T-helper 2 cell treated with Interferon-gamma antibody and Interleukin-4, amounts not matched to agents 5 μg/mL and 100 μg/mL, for 36 hours (primary cell): ENCODE data around the gene MRAP.
"Not testable (repeated sequence)": the region's sequence is repeated elsewhere in the genome, so short reads cannot be mapped to it uniquely, and the experiment has no call there.

Experiments
- DNase-seq: peaks from one replicate; pipeline ENCODE4 v3.0.0; 2021; ENCODE audit warnings: low spot score
- H3K27ac Mint-ChIP-seq: one replicate; pipeline ENCODE4 v1.8.0; 2021; ENCODE audit warnings: mild to moderate bottlenecking, mixed read lengths
- H3K27me3 Mint-ChIP-seq: one replicate; pipeline ENCODE4 v1.8.0; 2021; ENCODE audit warnings: low read depth, mixed read lengths
- H3K36me3 Mint-ChIP-seq: one replicate; pipeline ENCODE4 v1.8.0; 2021; ENCODE audit warnings: low read depth, mixed read lengths
- H3K4me1 Mint-ChIP-seq: one replicate; pipeline ENCODE4 v1.8.0; 2021; ENCODE audit warnings: low read depth, mixed read lengths
- H3K4me3 Mint-ChIP-seq: one replicate; pipeline ENCODE4 v1.8.0; 2022; ENCODE audit warnings: mild to moderate bottlenecking, moderate library complexity, mixed read lengths
- H3K9me3 Mint-ChIP-seq: one replicate; pipeline ENCODE4 v1.8.0; 2021; ENCODE audit warnings: mixed read lengths

The MRAP gene

GRCh38 chr21:32298658-32299081 lies at the start of gene MRAP:
MRAP (plus strand) TSS chr21:32298855; CDS start chr21:32298972, 117 bp downstream.
- Mint-ChIP-seq H3K27me3 (no peaks in the 10 kb centered on the region), H3K27ac (no peak within 1 kb of the TSS), H3K9me3 (no peaks in the 10 kb centered on the region), H3K4me1 (no peaks in the 10 kb centered on the region), H3K4me3 (no peak within 1 kb of the TSS), H3K36me3 (peaks cover 3% of the 10 kb centered on the region)
- DNase-seq, result no peak

- H3K4me1 Mint-ChIP-seq, result no peaks in the 10 kb centered on the region
- no peak overlapping the region for H3K4me3 Mint-ChIP-seq
- peaks cover 17% of the 10 kb centered on the region for H3K9me3 Mint-ChIP-seq
- no peaks in the 10 kb centered on the region for H3K36me3 Mint-ChIP-seq
- no peak for DNase-seq
- peaks cover 10% of the 10 kb centered on the region for H3K27me3 Mint-ChIP-seq
- no peak overlapping the region for H3K27ac Mint-ChIP-seq
Measured at GRCh38 chr21:32249511-32250280, 49.0 kb upstream of the MRAP start.

- Mint-ChIP-seq H3K9me3 (peaks cover 17% of the 10 kb centered on the region), H3K27me3 (peaks cover 4% of the 10 kb centered on the region), H3K36me3 (no peaks in the 10 kb centered on the region), H3K4me1 (no peaks in the 10 kb centered on the region), H3K4me3 (no peak overlapping the region), H3K27ac (no peak overlapping the region)
- no peak for DNase-seq
Measured at GRCh38 chr21:32252136-32252535, 46.5 kb upstream of the MRAP start.

- DNase-seq, result no peak
- no peaks in the 10 kb centered on the region for H3K4me1 Mint-ChIP-seq
- H3K27me3 Mint-ChIP-seq, result peaks cover 3% of the 10 kb centered on the region
Measured at GRCh38 chr21:32253215-32253641, 45.4 kb upstream of the MRAP start.

GRCh38 chr21:32256251-32256650 lies 42.4 kb upstream of the MRAP start:
- Mint-ChIP-seq H3K36me3 (no peaks in the 10 kb centered on the region), H3K27me3 (peaks cover 3% of the 10 kb centered on the region), H3K4me3 (no peak overlapping the region), H3K4me1 (no peaks in the 10 kb centered on the region), H3K9me3 (peaks cover 4% of the 10 kb centered on the region), H3K27ac (no peak overlapping the region)
- DNase-seq, result no peak

More at GRCh38 chr21:32253215-32253641, 45.4 kb upstream of the MRAP start:
- H3K4me3 Mint-ChIP-seq, result no peak overlapping the region
- H3K27ac Mint-ChIP-seq, result no peak overlapping the region
- peaks cover 17% of the 10 kb centered on the region for H3K9me3 Mint-ChIP-seq
- H3K36me3 Mint-ChIP-seq, result no peaks in the 10 kb centered on the region

- Mint-ChIP-seq H3K36me3 (no peaks in the 10 kb centered on the region), H3K27ac (no peak overlapping the region), H3K4me1 (no peaks in the 10 kb centered on the region), H3K27me3 (peaks cover 3% of the 10 kb centered on the region), H3K4me3 (no peak overlapping the region), H3K9me3 (no peaks in the 10 kb centered on the region)
- no peak for DNase-seq
Measured at GRCh38 chr21:32256873-32257620, 41.6 kb upstream of the MRAP start.

GRCh38 chr21:32257962-32258785 lies 40.5 kb upstream of the MRAP start:
- H3K36me3 Mint-ChIP-seq, result no peaks in the 10 kb centered on the region
- no peaks in the 10 kb centered on the region for H3K4me1 Mint-ChIP-seq
- peaks cover 3% of the 10 kb centered on the region for H3K27me3 Mint-ChIP-seq
- H3K27ac Mint-ChIP-seq, result no peak overlapping the region
- no peak overlapping the region for H3K4me3 Mint-ChIP-seq
- no peaks in the 10 kb centered on the region for H3K9me3 Mint-ChIP-seq
- DNase-seq, result no peak

GRCh38 chr21:32258786-32259048 lies 39.9 kb upstream of the MRAP start:
- not testable (repeated sequence) for H3K27ac Mint-ChIP-seq, DNase-seq, H3K9me3 Mint-ChIP-seq, H3K4me3 Mint-ChIP-seq, H3K4me1 Mint-ChIP-seq, H3K36me3 Mint-ChIP-seq, H3K27me3 Mint-ChIP-seq

- no peaks in the 10 kb centered on the region for H3K36me3 Mint-ChIP-seq
- no peaks in the 10 kb centered on the region for H3K9me3 Mint-ChIP-seq
- H3K27ac Mint-ChIP-seq, result no peak overlapping the region
- peaks cover 3% of the 10 kb centered on the region for H3K27me3 Mint-ChIP-seq
- DNase-seq, result no peak
- H3K4me1 Mint-ChIP-seq, result no peaks in the 10 kb centered on the region
- H3K4me3 Mint-ChIP-seq, result no peak overlapping the region
Measured at GRCh38 chr21:32260130-32260529, 38.5 kb upstream of the MRAP start.

GRCh38 chr21:32261929-32262328 lies 36.7 kb upstream of the MRAP start:
- Mint-ChIP-seq H3K9me3 (no peaks in the 10 kb centered on the region), H3K4me1 (no peaks in the 10 kb centered on the region), H3K36me3 (peaks cover 4% of the 10 kb centered on the region), H3K27me3 (no peaks in the 10 kb centered on the region), H3K27ac (no peak overlapping the region), H3K4me3 (no peak overlapping the region)
- DNase-seq, result no peak

- not testable (repeated sequence) for H3K4me1 Mint-ChIP-seq, H3K4me3 Mint-ChIP-seq, H3K36me3 Mint-ChIP-seq, DNase-seq, H3K9me3 Mint-ChIP-seq, H3K27me3 Mint-ChIP-seq, H3K27ac Mint-ChIP-seq
Measured at GRCh38 chr21:32265321-32265720, 33.3 kb upstream of the MRAP start.

GRCh38 chr21:32270748-32271147 lies 27.9 kb upstream of the MRAP start:
- H3K4me1 Mint-ChIP-seq, result peaks cover 4% of the 10 kb centered on the region
- no peaks in the 10 kb centered on the region for H3K9me3 Mint-ChIP-seq
- no peak overlapping the region for H3K4me3 Mint-ChIP-seq
- no peak overlapping the region for H3K27ac Mint-ChIP-seq
- no peak for DNase-seq
- H3K27me3 Mint-ChIP-seq, result no peaks in the 10 kb centered on the region
- peaks cover 22% of the 10 kb centered on the region for H3K36me3 Mint-ChIP-seq

- H3K4me3 Mint-ChIP-seq, result no peak overlapping the region
Measured at GRCh38 chr21:32276671-32277070, 22.0 kb upstream of the MRAP start.

GRCh38 chr21:32278103-32278502 lies 20.6 kb upstream of the MRAP start:
- Mint-ChIP-seq H3K9me3 (no peaks in the 10 kb centered on the region), H3K27me3 (no peaks in the 10 kb centered on the region), H3K36me3 (peaks cover 12% of the 10 kb centered on the region), H3K27ac (peak overlapping the region; percentile 68), H3K4me1 (peaks cover 16% of the 10 kb centered on the region), H3K4me3 (peak overlapping the region; percentile 99)
- DNase-seq, result no peak

More at GRCh38 chr21:32276671-32277070, 22.0 kb upstream of the MRAP start:
- H3K36me3 Mint-ChIP-seq, result peaks cover 14% of the 10 kb centered on the region
- no peak for DNase-seq
- no peaks in the 10 kb centered on the region for H3K9me3 Mint-ChIP-seq
- H3K27me3 Mint-ChIP-seq, result no peaks in the 10 kb centered on the region
- no peak overlapping the region for H3K27ac Mint-ChIP-seq
- H3K4me1 Mint-ChIP-seq, result peaks cover 14% of the 10 kb centered on the region
